CD4-positive, alpha-beta memory T cell (primary cell): ENCODE results near the gene GRHL1. TPM values are rescaled to one million over a fixed set of nuclear protein-coding genes. Genes with fewer than 3 reads are reported as not detected.
"Not testable (repeated sequence)": the region's sequence is repeated elsewhere in the genome, so short reads cannot be mapped to it uniquely, and the experiment has no call there.

Experiments used
- CTCF ChIA-PET: fragments of 350-600 bp; sonication (Branson Sonifier 250); formaldehyde crosslinking; loops from one replicate; lab custom pipeline; 2021; ENCODE audit warnings: inconsistent platforms; ENCODE audit not compliant: partially characterized antibody; lab: Charles Lee
- POLR2A ChIA-PET: fragments of 350-600 bp; sonication (Branson Sonifier 250); formaldehyde crosslinking; loops from one replicate; lab custom pipeline; 2021; ENCODE audit not compliant: partially characterized antibody; lab: Charles Lee
- DNase-seq, 5 donors: peaks; one replicate each; pipeline versions ENCODE4 v3.0.0 to v3.0.0-alpha.2; 2020 to 2022; ENCODE audit warnings: mixed read lengths in 1 of 5
- H3K27ac ChIP-seq: one replicate; pipeline ENCODE4 v1.7.0; 2013; ENCODE audit warnings: low read depth, low read length
- H3K27me3 ChIP-seq: 2 replicates; pipeline ENCODE4 v1.7.0; 2013; ENCODE audit warnings: mild to moderate bottlenecking, low read length, moderate library complexity; ENCODE audit not compliant: insufficient read depth
- H3K36me3 ChIP-seq: 2 replicates; pipeline ENCODE4 v1.7.0; 2013; ENCODE audit warnings: mild to moderate bottlenecking, low read length, moderate library complexity; ENCODE audit not compliant: insufficient read depth
- H3K4me1 ChIP-seq: 2 replicates; pipeline ENCODE4 v1.7.0; 2013; ENCODE audit warnings: mild to moderate bottlenecking, low read length, moderate library complexity; ENCODE audit not compliant: insufficient read depth
- H3K4me3 ChIP-seq, 2 donors: one replicate each; pipeline ENCODE4 v1.7.0; 2013; ENCODE audit warnings: low read length in 2 of 2, mild to moderate bottlenecking in 1 of 2
- H3K9me3 ChIP-seq, 2 donors: one replicate each; pipeline ENCODE4 v1.7.0; 2013; ENCODE audit warnings: low read length in 2 of 2, control low read depth in 1 of 2; ENCODE audit not compliant: control insufficient read depth in 1 of 2
- H3K27ac Mint-ChIP-seq, 7 donors: one replicate each; pipeline ENCODE4 v1.8.0; 2020 to 2021; ENCODE audit warnings: mixed read lengths in 7 of 7, mild to moderate bottlenecking in 6 of 7, inconsistent platforms in 3 of 7, moderate library complexity in 3 of 7
- H3K27me3 Mint-ChIP-seq, 2 donors: one replicate each; pipeline ENCODE4 v1.8.0; 2020 to 2021; ENCODE audit warnings: mixed read lengths in 2 of 2
- H3K36me3 Mint-ChIP-seq, 2 donors: one replicate each; pipeline ENCODE4 v1.8.0; 2020 to 2021; ENCODE audit warnings: mixed read lengths in 2 of 2, inconsistent platforms in 1 of 2, mild to moderate bottlenecking in 1 of 2
- H3K4me1 Mint-ChIP-seq, 4 donors: one replicate each; pipeline ENCODE4 v1.8.0; 2020 to 2021; ENCODE audit warnings: mixed read lengths in 4 of 4, mild to moderate bottlenecking in 1 of 4
- H3K4me3 Mint-ChIP-seq, 8 donors: one replicate each; pipeline ENCODE4 v1.8.0; 2020 to 2021; ENCODE audit warnings: mixed read lengths in 8 of 8, mild to moderate bottlenecking in 7 of 8, moderate library complexity in 6 of 8, inconsistent platforms in 3 of 8
- H3K9me3 Mint-ChIP-seq, 8 donors: one replicate each; pipeline ENCODE4 v1.8.0; 2020 to 2021; ENCODE audit warnings: mixed read lengths in 8 of 8, mild to moderate bottlenecking in 5 of 8, inconsistent platforms in 3 of 8, moderate library complexity in 1 of 8
- intact Hi-C: fragments of 100-400 bp; cut with micrococcal nuclease; formaldehyde crosslinking; loops from one replicate; pipeline ENCODE4 v1.15.1; 2023
- polyA plus RNA-seq, 2 donors: library from polyadenylated mRNA; unstranded; fragments of 300-500 nt; fragmentation: Illumina TruSeq; gene quantifications; one replicate each; pipeline ENCODE4 v1.2.3, GENCODE V29; 2021
- total RNA-seq, 2 experiments: library from RNA; stranded (reverse); gene quantifications; one replicate each; pipeline ENCODE4 v1.2.3, GENCODE V29; 2021

The GRHL1 gene
- total and polyA plus RNA-seq, 4 experiments from 2014 or later = 0.14 to 0.49 (median 0.33) TPM

DNA sequence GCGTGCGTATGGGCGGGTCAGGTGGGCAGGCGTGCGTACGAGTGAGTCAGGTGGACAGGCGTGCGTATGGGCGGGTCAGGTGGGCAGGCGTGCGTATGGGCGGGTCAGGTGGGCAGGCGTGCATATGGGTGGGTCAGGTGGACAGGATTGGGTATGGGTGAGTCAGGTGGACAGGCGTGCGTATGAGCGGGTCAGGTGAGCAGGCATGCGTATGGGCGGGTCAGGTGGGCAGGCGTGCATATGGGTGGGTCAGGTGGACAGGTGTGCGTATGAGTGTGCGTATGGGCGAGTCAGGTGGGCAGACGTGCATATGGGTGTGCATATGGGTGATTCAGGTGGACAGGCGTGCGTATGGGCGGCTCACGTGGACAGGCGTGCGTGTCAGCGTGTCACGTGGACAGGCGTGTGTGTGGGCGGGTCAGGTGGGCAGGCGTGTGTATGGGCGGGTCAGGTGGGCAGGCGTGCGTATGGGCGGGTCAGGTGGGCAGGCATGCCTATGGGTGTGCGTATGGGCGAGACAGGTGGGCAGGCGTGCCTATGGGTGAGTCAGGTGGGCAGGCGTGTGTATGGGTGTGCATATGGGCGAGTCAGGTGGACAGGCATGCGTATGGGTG is 64.0 kb downstream of the GRHL1 start:
- H3K36me3 Mint-ChIP-seq, DNase-seq, H3K36me3 ChIP-seq, intact Hi-C loops, H3K27me3 ChIP-seq, H3K9me3 ChIP-seq, H3K4me1 ChIP-seq, H3K4me3 Mint-ChIP-seq, CTCF ChIA-PET, POLR2A ChIA-PET, H3K27ac ChIP-seq, H3K4me3 ChIP-seq, H3K27me3 Mint-ChIP-seq, H3K4me1 Mint-ChIP-seq, H3K27ac Mint-ChIP-seq: not testable (repeated sequence)
- peaks cover 0 to 13% (median 4%) of the 10 kb centered on the region in 8 donors for H3K9me3 Mint-ChIP-seq

DNA sequence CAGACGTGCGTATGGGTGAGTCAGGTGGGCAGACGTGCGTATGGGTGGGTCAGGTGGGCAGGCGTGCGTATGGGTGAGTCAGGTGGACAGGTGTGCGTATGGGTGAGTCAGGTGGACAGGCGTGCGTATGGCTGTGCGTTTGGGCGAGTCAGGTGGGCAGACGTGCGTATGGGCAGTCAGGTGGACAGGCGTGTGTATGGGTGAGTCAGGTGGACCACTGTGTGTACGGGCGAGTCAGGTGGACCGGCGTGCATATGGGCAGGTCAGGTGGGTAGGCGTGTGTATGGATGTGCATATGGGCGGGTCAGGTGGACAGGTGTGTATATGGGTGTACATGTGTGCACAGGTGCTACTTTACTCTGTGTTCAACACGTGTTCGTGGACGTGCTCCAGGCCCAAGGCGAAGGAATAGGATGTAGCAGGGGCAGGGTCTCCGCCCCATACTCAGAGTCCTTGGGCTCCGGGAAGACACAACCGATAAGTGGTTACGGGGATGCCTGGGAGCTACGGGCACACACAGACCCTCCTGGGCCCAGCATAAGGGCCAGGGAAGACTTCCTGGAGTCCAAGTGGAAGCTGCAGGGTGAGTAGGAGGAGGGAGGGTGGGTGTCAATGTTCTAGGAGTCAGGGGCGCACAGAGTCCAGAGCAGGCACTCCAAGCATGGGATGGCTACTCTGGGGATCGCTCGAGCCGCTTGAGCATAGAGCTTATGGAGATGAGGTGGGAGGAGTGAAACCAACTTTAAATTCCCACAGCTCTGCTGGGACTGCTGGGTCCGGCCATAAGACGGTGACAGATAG is 64.7 kb downstream of the GRHL1 start:
- Mint-ChIP-seq H3K27me3 (peaks cover 0 to 2% of the 10 kb centered on the region in 2 donors), H3K4me1 (peaks cover 0 to 1% (median 0%) of the 10 kb centered on the region in 4 donors), H3K9me3 (peaks cover 0 to 13% (median 4%) of the 10 kb centered on the region in 8 donors), H3K4me3 (no peak overlapping the region), H3K27ac (no peak overlapping the region), H3K36me3 (peaks cover 0 to 2% of the 10 kb centered on the region in 2 donors)
- Histone ChIP-seq H3K9me3 (no peaks in the 10 kb centered on the region), H3K4me1 (no peaks in the 10 kb centered on the region), H3K27me3 (no peaks in the 10 kb centered on the region), H3K36me3 (no peaks in the 10 kb centered on the region), H3K4me3 (no peak overlapping the region), H3K27ac (no peak overlapping the region)
- intact Hi-C loops = no loop called here
- CTCF ChIA-PET = interaction anchor here (0.9 kb wide), 1 partner anchor 12 kb away, joined by 4 read pairs; no protein-coding TSS in a partner anchor
- no peak for DNase-seq
- POLR2A ChIA-PET = no interaction called here

DNA sequence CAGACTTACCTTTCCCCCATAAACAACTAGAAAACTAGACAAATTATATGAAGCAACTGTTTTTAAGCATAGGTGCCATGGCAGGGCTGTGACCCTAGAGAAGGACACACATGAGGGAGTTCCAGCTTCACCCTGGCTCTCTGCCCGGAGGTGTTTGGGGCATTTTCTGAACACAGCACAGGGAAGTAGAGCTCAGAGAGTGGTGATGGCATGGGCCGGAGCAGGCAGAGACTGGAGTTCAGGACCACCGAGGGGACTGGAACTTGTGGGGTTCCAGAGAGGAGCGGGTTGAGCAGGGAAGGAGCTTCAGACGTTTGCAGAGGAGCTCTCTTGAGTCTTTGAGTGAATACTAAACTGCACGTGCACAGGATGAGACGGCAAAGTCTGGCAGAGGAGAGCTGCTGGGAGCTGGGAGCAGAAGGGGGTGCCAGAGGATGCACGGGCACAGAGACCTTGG is 65.3 kb downstream of the GRHL1 start:
- POLR2A ChIA-PET = no interaction called here

DNA sequence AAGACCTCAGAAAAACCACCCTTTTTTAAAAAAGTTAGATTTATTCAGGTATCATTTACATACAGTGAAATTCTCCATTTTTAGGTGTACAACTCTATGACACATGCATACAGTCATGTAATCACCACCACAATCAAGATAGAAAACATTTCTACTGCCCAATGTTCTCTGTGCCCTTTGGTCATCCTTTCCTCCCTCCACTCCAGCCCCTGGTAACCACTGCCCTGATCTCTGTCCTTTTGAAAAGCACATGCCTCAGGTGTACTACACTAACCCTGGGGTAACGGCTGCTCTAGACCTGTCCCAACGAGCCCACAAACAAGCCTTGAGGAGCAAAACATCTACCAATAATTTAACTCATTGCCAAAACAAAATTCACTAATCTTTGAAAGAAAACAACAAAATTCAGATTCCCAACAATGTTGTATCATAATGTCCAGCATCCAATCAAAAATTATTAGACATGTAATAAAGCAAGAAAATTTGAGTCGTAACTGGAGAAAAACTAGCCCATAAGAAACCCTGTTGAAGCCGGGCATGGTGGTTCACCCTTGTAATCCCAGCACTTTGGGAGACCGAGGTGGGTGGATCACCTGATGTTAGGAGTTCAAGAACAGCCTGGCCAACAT is 65.9 kb downstream of the GRHL1 start:
- Mint-ChIP-seq H3K9me3 (peaks cover 0 to 13% (median 4%) of the 10 kb centered on the region in 8 donors), H3K27me3 (peaks cover 0 to 2% of the 10 kb centered on the region in 2 donors), H3K36me3 (peaks cover 0 to 2% of the 10 kb centered on the region in 2 donors), H3K4me3 (no peak overlapping the region), H3K4me1 (peaks cover 0 to 1% (median 0%) of the 10 kb centered on the region in 4 donors), H3K27ac (peak overlapping the region in 1 of 7 donors; percentile 20)
- H3K9me3 ChIP-seq = no peaks in the 10 kb centered on the region
- H3K4me1 ChIP-seq = no peaks in the 10 kb centered on the region
- intact Hi-C loops = no loop called here
- H3K36me3 ChIP-seq = no peaks in the 10 kb centered on the region
- no peak for DNase-seq
- POLR2A ChIA-PET = no interaction called here
- CTCF ChIA-PET = interaction anchor here (0.9 kb wide), 1 partner anchor 10 kb away, joined by 4 read pairs; no protein-coding TSS in a partner anchor
- no peaks in the 10 kb centered on the region for H3K27me3 ChIP-seq
- H3K27ac ChIP-seq = no peak overlapping the region
- H3K4me3 ChIP-seq = no peak overlapping the region

More for the DNA sequence above, 65.3 kb downstream of the GRHL1 start:
- Histone ChIP-seq H3K9me3 (no peaks in the 10 kb centered on the region), H3K4me1 (no peaks in the 10 kb centered on the region), H3K27me3 (no peaks in the 10 kb centered on the region), H3K4me3 (no peak overlapping the region), H3K27ac (no peak overlapping the region), H3K36me3 (no peaks in the 10 kb centered on the region)
- DNase-seq = no peak
- H3K36me3 Mint-ChIP-seq = peaks cover 0 to 2% of the 10 kb centered on the region in 2 donors
- no peak overlapping the region for H3K4me3 Mint-ChIP-seq
- H3K27ac Mint-ChIP-seq = no peak overlapping the region
- H3K9me3 Mint-ChIP-seq = peaks cover 0 to 13% (median 4%) of the 10 kb centered on the region in 8 donors
- CTCF ChIA-PET = interaction anchor here (0.9 kb wide), 1 partner anchor 11 kb away, joined by 4 read pairs; no protein-coding TSS in a partner anchor
- intact Hi-C loops = no loop called here
- H3K4me1 Mint-ChIP-seq = peaks cover 0 to 1% (median 0%) of the 10 kb centered on the region in 4 donors
- H3K27me3 Mint-ChIP-seq = peaks cover 0 to 2% of the 10 kb centered on the region in 2 donors

DNA sequence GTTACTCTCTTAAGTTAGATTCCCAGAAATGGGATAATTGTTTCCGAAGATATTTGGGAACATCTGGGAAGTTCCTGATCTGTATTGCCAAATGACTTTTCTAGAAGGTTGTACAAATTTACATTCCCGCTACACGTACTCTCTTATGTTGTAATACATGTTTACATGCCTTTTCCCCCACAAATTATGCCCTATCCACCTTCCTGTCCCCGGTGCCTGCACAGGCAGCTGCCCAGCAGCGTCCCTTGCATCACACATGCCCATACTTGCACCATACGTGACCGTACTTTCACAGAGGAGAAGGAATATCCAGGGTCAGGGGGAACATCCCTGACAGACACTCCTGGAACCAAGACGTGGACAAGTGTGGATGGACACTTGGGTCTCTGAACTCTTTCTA is 67.7 kb downstream of the GRHL1 start:
- CTCF ChIA-PET = interaction anchor here (1.6 to 2.0 kb wide), 2 partner anchors 9 to 35 kb away, joined by 3 to 7 read pairs; no protein-coding TSS in a partner anchor
- peaks cover 0 to 3% (median 0%) of the 10 kb centered on the region in 4 donors for H3K4me1 Mint-ChIP-seq
- Histone ChIP-seq H3K27ac (no peak overlapping the region), H3K27me3 (no peaks in the 10 kb centered on the region), H3K36me3 (no peaks in the 10 kb centered on the region), H3K4me3 (no peak overlapping the region), H3K4me1 (no peaks in the 10 kb centered on the region), H3K9me3 (no peaks in the 10 kb centered on the region)
- no peak overlapping the region for H3K27ac Mint-ChIP-seq
- POLR2A ChIA-PET = no interaction called here
- peaks cover 0 to 2% of the 10 kb centered on the region in 2 donors for H3K27me3 Mint-ChIP-seq
- intact Hi-C loops = no loop called here
- H3K4me3 Mint-ChIP-seq = no peak overlapping the region
- no peak for DNase-seq
- peaks cover 0 to 13% (median 4%) of the 10 kb centered on the region in 8 donors for H3K9me3 Mint-ChIP-seq
- peaks cover 0 to 2% of the 10 kb centered on the region in 2 donors for H3K36me3 Mint-ChIP-seq

DNA sequence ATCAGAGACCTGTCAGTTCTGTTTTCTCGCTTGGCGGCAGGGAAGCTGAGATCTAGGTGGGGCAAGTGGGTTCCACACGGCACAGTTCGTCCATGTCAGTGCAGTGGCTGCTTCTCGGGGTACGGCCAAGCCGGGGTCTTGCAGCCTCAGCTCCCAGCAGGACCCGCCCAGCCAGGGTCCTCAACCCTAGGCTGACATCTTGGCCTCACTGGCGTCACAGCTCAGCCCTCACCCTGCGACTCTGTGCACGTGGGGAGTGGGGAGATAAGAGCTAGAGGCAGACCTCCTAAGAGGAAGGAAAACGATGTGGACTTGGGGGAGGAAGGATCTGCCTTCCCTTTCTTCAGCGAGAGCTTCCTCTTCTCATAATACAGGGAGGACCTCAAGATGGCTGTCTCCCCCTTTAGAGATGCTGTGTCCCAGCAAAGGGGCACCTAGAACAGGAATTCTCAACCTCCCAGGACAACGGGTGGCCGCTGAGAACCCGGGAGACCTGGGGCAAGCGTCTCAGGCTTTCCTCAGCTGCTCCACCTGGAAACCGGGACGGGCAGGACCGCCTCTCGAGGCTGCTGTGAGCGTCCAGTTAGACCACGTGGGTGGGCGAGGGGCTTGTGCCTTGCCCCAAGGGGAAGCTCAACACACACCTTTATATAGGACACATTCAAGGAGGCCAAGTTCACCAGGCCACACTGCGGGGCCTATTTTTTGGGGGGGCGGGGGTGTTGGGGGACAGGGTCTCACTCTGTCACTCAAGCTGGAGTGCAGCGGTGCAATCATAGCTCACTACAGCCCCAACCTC is 68.3 kb downstream of the GRHL1 start:
- Histone ChIP-seq H3K4me1 (no peaks in the 10 kb centered on the region), H3K27me3 (no peaks in the 10 kb centered on the region), H3K9me3 (no peaks in the 10 kb centered on the region), H3K36me3 (no peaks in the 10 kb centered on the region), H3K27ac (no peak overlapping the region), H3K4me3 (no peak overlapping the region)
- CTCF ChIA-PET = interaction anchor here (0.9 to 2.3 kb wide), 5 partner anchors 8 to 36 kb away, joined by 3 to 13 read pairs (median 3); no protein-coding TSS in a partner anchor
- H3K27me3 Mint-ChIP-seq = peaks cover 0 to 2% of the 10 kb centered on the region in 2 donors
- H3K9me3 Mint-ChIP-seq = peaks cover 0 to 13% (median 4%) of the 10 kb centered on the region in 8 donors
- DNase-seq = no peak
- H3K4me3 Mint-ChIP-seq = no peak overlapping the region
- peaks cover 0 to 2% of the 10 kb centered on the region in 2 donors for H3K36me3 Mint-ChIP-seq
- POLR2A ChIA-PET = no interaction called here
- intact Hi-C loops = no loop called here
- peaks cover 0 to 3% (median 0%) of the 10 kb centered on the region in 4 donors for H3K4me1 Mint-ChIP-seq
- H3K27ac Mint-ChIP-seq = no peak overlapping the region
